ENCODE results near the gene UGT1A5. TPM values are rescaled to one million over a fixed set of nuclear protein-coding genes. Genes with fewer than 3 reads are reported as not detected.
"Not testable (repeated sequence)": the region's sequence is repeated elsewhere in the genome, so short reads cannot be mapped to it uniquely, and the experiment has no call there.

The UGT1A5 gene
- total RNA-seq, 1 experiment from 2014 or later, result not detected

- no peak for DNase-seq (ENCODE audit: low spot score)
- POLR2A ChIA-PET (ENCODE audit: low non-redundant PET), result no interaction called here
Measured at GRCh38 chr2:233746475-233747282, 34.0 kb downstream of the UGT1A5 start.

GRCh38 chr2:233747283-233747544 is 34.5 kb downstream of the UGT1A5 start:
- H3K36me3 ChIP-seq (ENCODE audit: insufficient read depth, low read length, poor library complexity, severe bottlenecking), result no peaks in the 10 kb centered on the region
- peaks cover 4% of the 10 kb centered on the region for H3K9me3 ChIP-seq (ENCODE audit: low read depth, low read length, poor library complexity, severe bottlenecking)
- POLR2A ChIA-PET (ENCODE audit: low non-redundant PET), result no interaction called here
- H3K27me3 ChIP-seq (replicated peaks; ENCODE audit: insufficient read depth, low read depth, low read length, poor library complexity), result no peaks in the 10 kb centered on the region
- CTCF ChIA-PET, result no interaction called here
- intact Hi-C loops (cut with micrococcal nuclease; ENCODE audit: unreplicated experiment), result no loop called here
- H3K4me3 ChIP-seq (ENCODE audit: low read depth, low read length, poor library complexity, severe bottlenecking), result no peak overlapping the region
- no TSS peak for BruUV-seq (replicated peaks)
- no peak for DNase-seq (ENCODE audit: low spot score)
- H3K27ac ChIP-seq (ENCODE audit: low read depth, low read length, poor library complexity, severe bottlenecking), result no peak overlapping the region
- H3K4me1 ChIP-seq (ENCODE audit: insufficient read depth, low read length, poor library complexity, severe bottlenecking), result no peaks in the 10 kb centered on the region
- TF ChIP-seq EZH2 (IDR thresholded peaks at IDR 0.05; ENCODE audit: borderline replicate concordance, low read depth, low read length, poor library complexity, severe bottlenecking) (no peak), CTCF (conservative IDR thresholded peaks at IDR 0.05; ENCODE audit: low read depth, low read length) (no peak)

More at GRCh38 chr2:233746475-233747282, 34.0 kb downstream of the UGT1A5 start:
- Histone ChIP-seq H3K27ac (ENCODE audit: low read depth, low read length, poor library complexity, severe bottlenecking) (no peak overlapping the region), H3K4me3 (ENCODE audit: low read depth, low read length, poor library complexity, severe bottlenecking) (no peak overlapping the region), H3K36me3 (ENCODE audit: insufficient read depth, low read length, poor library complexity, severe bottlenecking) (no peaks in the 10 kb centered on the region), H3K4me1 (ENCODE audit: insufficient read depth, low read length, poor library complexity, severe bottlenecking) (no peaks in the 10 kb centered on the region), H3K9me3 (ENCODE audit: low read depth, low read length, poor library complexity, severe bottlenecking) (peaks cover 4% of the 10 kb centered on the region), H3K27me3 (replicated peaks; ENCODE audit: insufficient read depth, low read depth, low read length, poor library complexity) (no peaks in the 10 kb centered on the region)
- CTCF ChIA-PET, result no interaction called here
- intact Hi-C loops (cut with micrococcal nuclease; ENCODE audit: unreplicated experiment), result no loop called here
- TF ChIP-seq CTCF (conservative IDR thresholded peaks at IDR 0.05; ENCODE audit: low read depth, low read length) (no peak), EZH2 (IDR thresholded peaks at IDR 0.05; ENCODE audit: borderline replicate concordance, low read depth, low read length, poor library complexity, severe bottlenecking) (no peak)
- no TSS peak for BruUV-seq (replicated peaks)

DNA sequence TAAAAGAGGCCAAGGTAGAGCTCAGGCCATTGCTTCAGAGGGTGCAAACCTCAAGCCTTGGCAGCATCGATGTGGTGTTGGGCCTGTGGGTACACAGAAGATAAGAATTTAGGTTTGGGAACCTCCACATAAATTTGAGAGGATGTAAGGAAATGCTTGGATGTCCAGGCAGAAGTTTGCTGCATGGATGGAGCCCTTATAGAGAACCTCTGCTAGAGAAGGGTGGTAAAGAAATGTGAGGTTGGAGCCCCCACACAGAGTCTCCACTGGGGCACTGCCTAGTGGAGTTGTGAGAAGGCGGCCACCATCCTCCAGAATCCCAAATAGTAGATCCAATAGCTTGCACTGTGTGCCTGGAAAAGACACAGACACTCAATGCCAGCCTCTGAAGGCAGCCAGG is 38.0 kb downstream of the UGT1A5 start:
- CTCF ChIA-PET, result not testable (repeated sequence)

DNA sequence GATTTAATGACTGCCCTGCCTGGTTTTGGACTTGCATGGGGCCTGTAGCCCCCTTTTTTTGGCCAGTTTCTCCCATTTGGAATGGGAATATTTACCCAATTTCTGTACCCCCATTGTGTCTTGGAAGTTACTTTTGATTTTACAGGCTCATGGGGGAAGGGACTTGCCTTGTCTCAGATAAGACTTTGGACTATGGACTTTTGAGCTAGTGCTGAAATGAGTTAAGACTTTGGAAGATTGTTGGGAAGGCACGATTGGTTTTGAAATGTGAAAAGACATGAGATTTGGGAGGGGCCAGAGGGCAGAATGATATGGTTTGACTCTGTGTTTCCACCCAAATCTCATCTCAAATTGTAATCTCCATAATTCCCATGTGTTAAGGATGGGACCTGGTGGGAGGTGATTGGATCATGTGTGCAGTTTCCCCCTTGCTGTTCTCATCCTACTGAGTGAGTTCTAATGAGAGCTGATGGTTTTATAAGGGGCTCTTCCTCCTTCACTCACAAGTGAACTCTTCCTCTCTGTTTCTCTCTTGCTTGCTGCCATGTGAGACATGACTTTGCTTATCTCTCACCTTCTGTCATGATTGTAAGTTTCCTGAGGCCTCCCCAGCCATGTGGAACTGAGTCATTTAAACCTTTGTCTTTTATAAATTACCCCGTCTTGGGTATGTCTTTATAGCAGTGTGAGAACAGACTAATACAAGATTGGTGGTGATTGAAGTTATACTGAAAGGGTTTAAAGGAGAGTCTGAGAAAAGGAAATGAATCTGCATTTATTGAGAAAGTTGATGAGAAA is 38.7 kb downstream of the UGT1A5 start:
- H3K9me3 ChIP-seq (ENCODE audit: low read depth, low read length, poor library complexity, severe bottlenecking); H3K27ac ChIP-seq (ENCODE audit: low read depth, low read length, poor library complexity, severe bottlenecking); CTCF ChIA-PET; POLR2A ChIA-PET (ENCODE audit: low non-redundant PET); DNase-seq (ENCODE audit: low spot score); intact Hi-C loops (cut with micrococcal nuclease; ENCODE audit: unreplicated experiment); H3K4me1 ChIP-seq (ENCODE audit: insufficient read depth, low read length, poor library complexity, severe bottlenecking); H3K36me3 ChIP-seq (ENCODE audit: insufficient read depth, low read length, poor library complexity, severe bottlenecking); H3K4me3 ChIP-seq (ENCODE audit: low read depth, low read length, poor library complexity, severe bottlenecking); BruUV-seq (replicated peaks); H3K27me3 ChIP-seq (replicated peaks; ENCODE audit: insufficient read depth, low read depth, low read length, poor library complexity): not testable (repeated sequence)

More for the DNA sequence above, 38.0 kb downstream of the UGT1A5 start:
- H3K27me3 ChIP-seq (replicated peaks; ENCODE audit: insufficient read depth, low read depth, low read length, poor library complexity); H3K27ac ChIP-seq (ENCODE audit: low read depth, low read length, poor library complexity, severe bottlenecking); H3K9me3 ChIP-seq (ENCODE audit: low read depth, low read length, poor library complexity, severe bottlenecking); H3K4me3 ChIP-seq (ENCODE audit: low read depth, low read length, poor library complexity, severe bottlenecking); intact Hi-C loops (cut with micrococcal nuclease; ENCODE audit: unreplicated experiment); H3K36me3 ChIP-seq (ENCODE audit: insufficient read depth, low read length, poor library complexity, severe bottlenecking); H3K4me1 ChIP-seq (ENCODE audit: insufficient read depth, low read length, poor library complexity, severe bottlenecking); BruUV-seq (replicated peaks); POLR2A ChIA-PET (ENCODE audit: low non-redundant PET); DNase-seq (ENCODE audit: low spot score): not testable (repeated sequence)

Measured in A673 (cell line).